ENCODE measurements around the gene SOHLH1.

DNA sequence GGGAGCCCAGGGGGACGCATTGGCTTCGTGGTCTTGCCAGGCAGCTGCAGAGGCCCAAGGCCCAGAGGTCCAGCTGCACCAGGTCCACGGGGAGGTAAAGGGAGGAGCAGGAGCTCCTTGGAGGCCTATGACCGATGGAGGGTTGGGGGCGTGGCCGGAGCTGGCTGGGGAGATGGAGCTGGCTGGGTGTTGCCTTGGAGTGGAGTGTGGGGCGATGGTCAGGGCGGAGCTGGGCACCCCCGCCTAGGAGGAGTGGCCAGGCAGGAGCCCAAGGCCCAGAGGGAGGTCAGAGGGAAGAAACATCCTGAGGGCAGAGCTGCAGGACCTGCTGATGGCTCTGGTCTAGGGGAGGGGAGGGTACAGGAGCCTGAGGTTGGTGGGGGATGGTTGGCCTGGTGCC, 47.3 kb upstream of the SOHLH1 start:
- TF ChIP-seq, protein P1, sequence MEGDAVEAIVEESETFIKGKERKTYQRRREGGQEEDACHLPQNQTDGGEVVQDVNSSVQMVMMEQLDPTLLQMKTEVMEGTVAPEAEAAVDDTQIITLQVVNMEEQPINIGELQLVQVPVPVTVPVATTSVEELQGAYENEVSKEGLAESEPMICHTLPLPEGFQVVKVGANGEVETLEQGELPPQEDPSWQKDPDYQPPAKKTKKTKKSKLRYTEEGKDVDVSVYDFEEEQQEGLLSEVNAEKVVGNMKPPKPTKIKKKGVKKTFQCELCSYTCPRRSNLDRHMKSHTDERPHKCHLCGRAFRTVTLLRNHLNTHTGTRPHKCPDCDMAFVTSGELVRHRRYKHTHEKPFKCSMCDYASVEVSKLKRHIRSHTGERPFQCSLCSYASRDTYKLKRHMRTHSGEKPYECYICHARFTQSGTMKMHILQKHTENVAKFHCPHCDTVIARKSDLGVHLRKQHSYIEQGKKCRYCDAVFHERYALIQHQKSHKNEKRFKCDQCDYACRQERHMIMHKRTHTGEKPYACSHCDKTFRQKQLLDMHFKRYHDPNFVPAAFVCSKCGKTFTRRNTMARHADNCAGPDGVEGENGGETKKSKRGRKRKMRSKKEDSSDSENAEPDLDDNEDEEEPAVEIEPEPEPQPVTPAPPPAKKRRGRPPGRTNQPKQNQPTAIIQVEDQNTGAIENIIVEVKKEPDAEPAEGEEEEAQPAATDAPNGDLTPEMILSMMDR (IDR thresholded peaks at IDR 0.05), result no peak
- no peak for TF ChIP-seq POLR2A (IDR thresholded peaks at IDR 0.05)

Measured in Peyer's patch (tissue), 4 donors.